ENCODE data around the gene CCL17.
A peak's percentile ranks its signal among the peaks of the same experiment; 100 is the strongest.
"Not testable (repeated sequence)": the region's sequence is repeated elsewhere in the genome, so short reads cannot be mapped to it uniquely, and the experiment has no call there.

Gene CCL17

GRCh38 chr16:57366544-57367040 lies 38.0 kb upstream of the CCL17 start:
- Histone ChIP-seq H3K27ac (ENCODE audit: insufficient read depth, low read depth, low read length, poor library complexity, severe bottlenecking) (no peak overlapping the region), H3K4me3 (ENCODE audit: insufficient read depth, low read depth, low read length) (no peak overlapping the region), H3K27me3 (ENCODE audit: control insufficient read depth, insufficient read depth, low read length, poor library complexity, severe bottlenecking) (no peaks in the 10 kb centered on the region), H3K36me3 (ENCODE audit: control insufficient read depth, insufficient read depth, low read length) (no peaks in the 10 kb centered on the region), H3K9me3 (ENCODE audit: control insufficient read depth, low read length) (no peaks in the 10 kb centered on the region), H3K4me1 (ENCODE audit: control insufficient read depth, insufficient read depth, low read length) (peaks cover 3% of the 10 kb centered on the region)
- 85 to 89% methylated on average over 6 of the region's 6 CpGs for WGBS, 2 experiments

GRCh38 chr16:57367116-57367752 lies 37.3 kb upstream of the CCL17 start:
- Histone ChIP-seq H3K27ac (ENCODE audit: insufficient read depth, low read depth, low read length, poor library complexity, severe bottlenecking) (no peak overlapping the region), H3K4me1 (ENCODE audit: control insufficient read depth, insufficient read depth, low read length) (peaks cover 9% of the 10 kb centered on the region), H3K4me3 (ENCODE audit: insufficient read depth, low read depth, low read length) (no peak overlapping the region), H3K36me3 (ENCODE audit: control insufficient read depth, insufficient read depth, low read length) (no peaks in the 10 kb centered on the region), H3K27me3 (ENCODE audit: control insufficient read depth, insufficient read depth, low read length, poor library complexity, severe bottlenecking) (no peaks in the 10 kb centered on the region), H3K9me3 (ENCODE audit: control insufficient read depth, low read length) (no peaks in the 10 kb centered on the region)
- 90 to 93% methylated on average over 7 of the region's 7 CpGs for WGBS, 2 experiments

GRCh38 chr16:57371494-57372371 lies 32.8 kb upstream of the CCL17 start:
- WGBS, 2 experiments: 70 to 71% methylated on average over 15 of the region's 15 CpGs
- H3K4me3 ChIP-seq (ENCODE audit: insufficient read depth, low read depth, low read length): no peak overlapping the region
- no peaks in the 10 kb centered on the region for H3K9me3 ChIP-seq (ENCODE audit: control insufficient read depth, low read length)

GRCh38 chr16:57372372-57373116 lies 32.0 kb upstream of the CCL17 start, which contains the start of gene CX3CL1:
Gene CX3CL1 (plus strand): TSS chr16:57372490. CDS start chr16:57372569, 79 bp downstream.
- Histone ChIP-seq H3K4me3 (ENCODE audit: insufficient read depth, low read depth, low read length) (peak within 1 kb of the TSS; percentile 37), H3K4me1 (ENCODE audit: control insufficient read depth, insufficient read depth, low read length) (peaks cover 39% of the 10 kb centered on the region), H3K9me3 (ENCODE audit: control insufficient read depth, low read length) (no peaks in the 10 kb centered on the region), H3K36me3 (ENCODE audit: control insufficient read depth, insufficient read depth, low read length) (no peaks in the 10 kb centered on the region), H3K27ac (ENCODE audit: insufficient read depth, low read depth, low read length, poor library complexity, severe bottlenecking) (peak within 1 kb of the TSS; percentile 74), H3K27me3 (ENCODE audit: control insufficient read depth, insufficient read depth, low read length, poor library complexity, severe bottlenecking) (no peaks in the 10 kb centered on the region)
- 25% methylated on average over 23 of the region's 23 CpGs for WGBS, 2 experiments

More at GRCh38 chr16:57371494-57372371, 32.8 kb upstream of the CCL17 start:
- H3K27me3 ChIP-seq (ENCODE audit: control insufficient read depth, insufficient read depth, low read length, poor library complexity, severe bottlenecking): no peaks in the 10 kb centered on the region
- H3K27ac ChIP-seq (ENCODE audit: insufficient read depth, low read depth, low read length, poor library complexity, severe bottlenecking): peak overlapping the region; percentile 74
- H3K4me1 ChIP-seq (ENCODE audit: control insufficient read depth, insufficient read depth, low read length): peaks cover 32% of the 10 kb centered on the region
- no peaks in the 10 kb centered on the region for H3K36me3 ChIP-seq (ENCODE audit: control insufficient read depth, insufficient read depth, low read length)

GRCh38 chr16:57373117-57373947 lies 31.2 kb upstream of the CCL17 start:
- Histone ChIP-seq H3K27ac (ENCODE audit: insufficient read depth, low read depth, low read length, poor library complexity, severe bottlenecking) (no peak overlapping the region), H3K4me1 (ENCODE audit: control insufficient read depth, insufficient read depth, low read length) (peaks cover 39% of the 10 kb centered on the region), H3K4me3 (ENCODE audit: insufficient read depth, low read depth, low read length) (peak overlapping the region; percentile 16), H3K27me3 (ENCODE audit: control insufficient read depth, insufficient read depth, low read length, poor library complexity, severe bottlenecking) (no peaks in the 10 kb centered on the region), H3K36me3 (ENCODE audit: control insufficient read depth, insufficient read depth, low read length) (no peaks in the 10 kb centered on the region), H3K9me3 (ENCODE audit: control insufficient read depth, low read length) (no peaks in the 10 kb centered on the region)
- 72 to 73% methylated on average over 9 of the region's 9 CpGs for WGBS, 2 experiments

- 74 to 80% methylated on average over 5 to 9 of the region's 9 CpGs for WGBS, 2 experiments
- Histone ChIP-seq H3K27me3 (ENCODE audit: control insufficient read depth, insufficient read depth, low read length, poor library complexity, severe bottlenecking) (no peaks in the 10 kb centered on the region), H3K27ac (ENCODE audit: insufficient read depth, low read depth, low read length, poor library complexity, severe bottlenecking) (no peak overlapping the region), H3K36me3 (ENCODE audit: control insufficient read depth, insufficient read depth, low read length) (no peaks in the 10 kb centered on the region), H3K9me3 (ENCODE audit: control insufficient read depth, low read length) (no peaks in the 10 kb centered on the region), H3K4me3 (ENCODE audit: insufficient read depth, low read depth, low read length) (no peak overlapping the region), H3K4me1 (ENCODE audit: control insufficient read depth, insufficient read depth, low read length) (peaks cover 39% of the 10 kb centered on the region)
Observed at GRCh38 chr16:57374067-57374534, 30.5 kb upstream of the CCL17 start.

- WGBS, 2 experiments: 94 to 95% methylated on average over 8 of the region's 8 CpGs
- not testable (repeated sequence) for H3K36me3 ChIP-seq (ENCODE audit: control insufficient read depth, insufficient read depth, low read length); H3K9me3 ChIP-seq (ENCODE audit: control insufficient read depth, low read length); H3K4me3 ChIP-seq (ENCODE audit: insufficient read depth, low read depth, low read length); H3K27ac ChIP-seq (ENCODE audit: insufficient read depth, low read depth, low read length, poor library complexity, severe bottlenecking); H3K27me3 ChIP-seq (ENCODE audit: control insufficient read depth, insufficient read depth, low read length, poor library complexity, severe bottlenecking)
- peaks cover 39% of the 10 kb centered on the region for H3K4me1 ChIP-seq (ENCODE audit: control insufficient read depth, insufficient read depth, low read length)
Observed at GRCh38 chr16:57374925-57375465, 29.6 kb upstream of the CCL17 start.

- 93 to 94% methylated on average over 3 of the region's 3 CpGs for WGBS, 2 experiments
Observed at GRCh38 chr16:57376313-57376818, 28.2 kb upstream of the CCL17 start.

More at GRCh38 chr16:57376313-57376818, 28.2 kb upstream of the CCL17 start:
- Histone ChIP-seq H3K36me3 (ENCODE audit: control insufficient read depth, insufficient read depth, low read length) (no peaks in the 10 kb centered on the region), H3K4me1 (ENCODE audit: control insufficient read depth, insufficient read depth, low read length) (peaks cover 37% of the 10 kb centered on the region), H3K27ac (ENCODE audit: insufficient read depth, low read depth, low read length, poor library complexity, severe bottlenecking) (no peak overlapping the region), H3K4me3 (ENCODE audit: insufficient read depth, low read depth, low read length) (no peak overlapping the region), H3K9me3 (ENCODE audit: control insufficient read depth, low read length) (no peaks in the 10 kb centered on the region), H3K27me3 (ENCODE audit: control insufficient read depth, insufficient read depth, low read length, poor library complexity, severe bottlenecking) (no peaks in the 10 kb centered on the region)
